ENCODE measurements around the gene TRMT10B. TPM values are rescaled to one million over a fixed set of nuclear protein-coding genes. Genes with fewer than 3 reads are reported as not detected.
"Not testable (repeated sequence)": the region's sequence is repeated elsewhere in the genome, so short reads cannot be mapped to it uniquely, and the experiment has no call there.

TRMT10B gene
- total RNA-seq, 2 donors from 2014 or later: 7.8 to 19.6 TPM

DNA sequence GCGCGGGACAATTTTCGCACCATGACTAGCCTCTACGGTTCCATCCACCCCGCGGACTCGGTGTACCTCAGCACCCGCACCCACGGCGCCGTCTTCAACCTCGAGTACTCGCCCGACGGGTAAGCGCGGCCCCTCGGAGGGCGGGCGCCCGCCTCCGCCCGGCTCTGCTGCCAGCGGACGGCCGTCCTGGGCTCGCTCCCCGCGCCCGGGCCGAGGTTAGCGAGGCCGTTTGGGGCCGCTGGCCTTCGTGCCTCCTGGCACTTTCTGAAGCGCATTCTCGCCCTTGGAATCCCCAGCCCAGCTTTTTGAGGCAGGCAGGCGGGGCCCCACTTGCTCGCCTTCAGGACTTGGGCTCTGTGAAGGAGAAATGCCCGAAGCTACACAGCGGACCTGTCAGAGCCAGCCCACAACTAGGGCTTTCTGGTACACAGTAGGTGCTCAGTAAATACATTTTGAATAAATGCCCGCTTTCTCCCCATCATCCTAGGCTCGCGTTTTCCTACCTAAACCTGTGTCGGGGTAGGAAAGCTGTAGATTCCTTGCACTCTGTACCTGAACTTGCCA is 47.8 kb downstream of the TRMT10B start:
- Histone ChIP-seq H3K9me3 (no peaks in the 10 kb centered on the region), H3K27ac (peak overlapping the region; percentile 82 to 86), H3K4me3 (peak overlapping the region; percentile 82 to 93), H3K4me1 (replicated peaks) (peaks cover 3% of the 10 kb centered on the region), H3K27me3 (replicated peaks; ENCODE audit: insufficient read depth) (no peaks in the 10 kb centered on the region), H3K36me3 (no peaks in the 10 kb centered on the region)
- DNase-seq (ENCODE audit: low spot score): peak; percentile 7
- intact Hi-C loops (cut with DNase I): no loop called here
- no peak for TF ChIP-seq POLR2A (IDR thresholded peaks at IDR 0.05)
- TF ChIP-seq, protein P1, sequence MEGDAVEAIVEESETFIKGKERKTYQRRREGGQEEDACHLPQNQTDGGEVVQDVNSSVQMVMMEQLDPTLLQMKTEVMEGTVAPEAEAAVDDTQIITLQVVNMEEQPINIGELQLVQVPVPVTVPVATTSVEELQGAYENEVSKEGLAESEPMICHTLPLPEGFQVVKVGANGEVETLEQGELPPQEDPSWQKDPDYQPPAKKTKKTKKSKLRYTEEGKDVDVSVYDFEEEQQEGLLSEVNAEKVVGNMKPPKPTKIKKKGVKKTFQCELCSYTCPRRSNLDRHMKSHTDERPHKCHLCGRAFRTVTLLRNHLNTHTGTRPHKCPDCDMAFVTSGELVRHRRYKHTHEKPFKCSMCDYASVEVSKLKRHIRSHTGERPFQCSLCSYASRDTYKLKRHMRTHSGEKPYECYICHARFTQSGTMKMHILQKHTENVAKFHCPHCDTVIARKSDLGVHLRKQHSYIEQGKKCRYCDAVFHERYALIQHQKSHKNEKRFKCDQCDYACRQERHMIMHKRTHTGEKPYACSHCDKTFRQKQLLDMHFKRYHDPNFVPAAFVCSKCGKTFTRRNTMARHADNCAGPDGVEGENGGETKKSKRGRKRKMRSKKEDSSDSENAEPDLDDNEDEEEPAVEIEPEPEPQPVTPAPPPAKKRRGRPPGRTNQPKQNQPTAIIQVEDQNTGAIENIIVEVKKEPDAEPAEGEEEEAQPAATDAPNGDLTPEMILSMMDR (IDR thresholded peaks at IDR 0.05): no peak
- 1% methylated on average over 40 of the region's 45 CpGs for WGBS

DNA sequence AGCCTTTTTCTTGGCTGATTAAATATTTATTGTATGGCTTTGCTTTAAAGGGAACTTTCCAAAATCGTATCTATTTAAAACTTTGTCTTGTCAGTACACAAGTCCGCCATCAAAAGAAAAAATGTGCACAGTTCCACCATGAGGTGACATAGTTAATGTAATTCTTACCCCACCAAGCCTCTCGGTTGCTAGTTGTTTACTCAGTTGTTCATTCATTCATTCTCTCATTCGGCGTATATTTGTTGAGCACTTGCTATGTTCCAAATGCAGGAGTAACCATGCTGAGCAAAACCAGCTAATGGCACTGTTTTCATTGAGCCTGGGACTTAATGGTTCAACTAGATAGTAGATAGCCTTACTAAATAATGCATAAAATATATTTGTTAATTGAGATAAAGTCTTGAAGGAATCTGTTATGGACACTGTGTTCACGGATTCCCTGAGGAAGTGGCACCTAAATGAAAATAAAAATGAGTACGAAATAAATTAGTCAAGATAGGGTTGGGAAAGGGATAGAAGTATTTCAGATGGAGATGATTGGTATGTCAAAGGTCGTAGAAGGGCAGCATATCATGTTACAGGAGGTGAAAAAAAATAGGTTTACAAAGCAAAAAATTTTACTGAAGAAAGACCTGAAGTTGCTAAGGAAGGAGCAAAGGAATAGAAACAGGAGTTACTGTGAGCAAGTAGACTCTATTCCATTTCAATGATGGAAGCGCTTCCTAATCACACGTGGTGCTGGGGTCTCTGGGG is 48.5 kb downstream of the TRMT10B start:
- H3K9me3 ChIP-seq: no peaks in the 10 kb centered on the region
- H3K4me1 ChIP-seq (replicated peaks): peaks cover 3% of the 10 kb centered on the region
- peak overlapping the region; percentile 82 to 93 for H3K4me3 ChIP-seq
- H3K27ac ChIP-seq: no peak overlapping the region
- 50% methylated on average over 10 of the region's 10 CpGs for WGBS
- intact Hi-C loops (cut with DNase I): no loop called here
- H3K27me3 ChIP-seq (replicated peaks; ENCODE audit: insufficient read depth): no peaks in the 10 kb centered on the region
- no peak for DNase-seq (ENCODE audit: low spot score)
- no peaks in the 10 kb centered on the region for H3K36me3 ChIP-seq
- TF ChIP-seq, protein P1 (IDR thresholded peaks at IDR 0.05): no peak
- TF ChIP-seq POLR2AphosphoS5 (IDR thresholded peaks at IDR 0.05) (no peak), POLR2A (IDR thresholded peaks at IDR 0.05) (no peak)

DNA sequence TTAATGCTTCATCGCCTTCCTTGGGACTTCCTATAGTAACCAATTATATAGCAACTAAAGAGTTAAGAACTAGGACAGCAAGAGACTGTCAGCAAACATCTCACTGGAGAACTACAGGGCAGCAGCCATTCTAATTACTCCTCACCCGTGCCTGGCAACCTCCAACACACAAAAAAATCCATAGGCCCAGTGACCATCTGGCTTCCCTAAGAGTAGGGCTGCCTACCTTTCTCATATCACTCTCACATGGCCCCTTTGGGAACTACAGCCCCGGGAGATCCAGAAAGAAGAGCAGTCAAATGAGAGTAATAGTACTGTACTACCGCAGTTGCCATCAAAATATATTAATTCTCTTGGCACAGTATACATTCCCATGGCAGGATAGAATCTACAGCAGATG is 52.7 kb downstream of the TRMT10B start:
- Histone ChIP-seq H3K27me3 (replicated peaks; ENCODE audit: insufficient read depth) (no peaks in the 10 kb centered on the region), H3K27ac (no peak overlapping the region), H3K36me3 (no peaks in the 10 kb centered on the region), H3K4me1 (replicated peaks) (peaks cover 3% of the 10 kb centered on the region), H3K4me3 (no peak overlapping the region), H3K9me3 (no peaks in the 10 kb centered on the region)
- 70% methylated on average over 4 of the region's 4 CpGs for WGBS
- TF ChIP-seq, protein P1 (IDR thresholded peaks at IDR 0.05): no peak
- no peak for TF ChIP-seq POLR2A (IDR thresholded peaks at IDR 0.05)
- TF ChIP-seq POLR2AphosphoS5 (IDR thresholded peaks at IDR 0.05): no peak
- DNase-seq (ENCODE audit: low spot score): no peak
- intact Hi-C loops (cut with DNase I): no loop called here

DNA sequence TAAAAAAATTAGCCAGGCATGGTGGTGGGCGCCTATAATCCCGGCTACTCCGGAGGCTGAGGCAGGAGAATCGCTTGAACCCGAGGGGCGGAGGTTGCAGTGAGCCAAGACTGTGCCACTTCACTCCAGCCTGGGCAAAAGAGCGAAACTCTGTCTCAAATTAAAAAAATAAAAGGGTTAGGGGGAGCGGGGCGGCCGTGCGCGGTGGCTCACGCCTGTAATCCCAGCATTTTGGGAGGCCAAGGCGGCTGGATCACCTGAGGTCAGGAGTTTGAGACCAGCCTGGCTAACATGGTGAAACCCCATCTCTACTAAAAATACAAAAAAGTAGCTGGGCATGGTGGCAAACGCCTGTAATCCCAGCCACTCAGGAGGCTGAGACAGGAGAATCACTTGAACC is 56.1 kb downstream of the TRMT10B start:
- DNase-seq (ENCODE audit: low spot score); H3K27me3 ChIP-seq (replicated peaks; ENCODE audit: insufficient read depth); H3K36me3 ChIP-seq; H3K4me1 ChIP-seq (replicated peaks); H3K4me3 ChIP-seq; intact Hi-C loops (cut with DNase I); H3K27ac ChIP-seq; H3K9me3 ChIP-seq: not testable (repeated sequence)
- 96% methylated on average over 15 of the region's 15 CpGs for WGBS

DNA sequence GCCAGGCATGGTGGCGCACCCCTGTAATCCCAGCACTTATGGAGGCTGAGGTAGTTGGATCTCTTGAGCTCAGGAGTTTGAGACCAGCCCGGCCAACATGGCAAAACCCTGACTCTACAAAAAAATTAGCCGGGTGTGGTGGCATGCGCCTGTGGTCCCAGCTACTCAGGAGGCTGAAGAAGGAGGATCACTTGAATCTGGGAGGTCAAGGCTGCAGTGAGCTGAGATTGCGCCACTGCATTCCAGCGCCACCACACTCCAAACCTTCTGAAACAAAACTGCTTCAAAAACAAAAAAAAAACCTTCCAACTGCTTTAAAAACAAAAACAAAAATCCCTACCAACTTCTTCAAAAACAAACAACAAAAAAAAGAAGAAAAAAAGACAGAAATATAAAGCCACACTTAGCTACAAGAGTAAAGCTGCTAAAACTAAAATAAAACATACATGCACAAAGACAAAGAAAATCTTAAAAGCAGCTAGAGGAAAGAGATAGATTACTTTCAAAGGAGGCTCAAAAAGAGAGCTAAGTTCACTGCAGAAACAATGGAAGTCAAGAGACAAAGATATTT is 58.4 kb downstream of the TRMT10B start:
- Histone ChIP-seq H3K36me3 (no peaks in the 10 kb centered on the region), H3K4me3 (no peak overlapping the region), H3K27me3 (replicated peaks; ENCODE audit: insufficient read depth) (no peaks in the 10 kb centered on the region), H3K4me1 (replicated peaks) (no peaks in the 10 kb centered on the region), H3K27ac (no peak overlapping the region), H3K9me3 (no peaks in the 10 kb centered on the region)
- 93% methylated on average over 6 of the region's 6 CpGs for WGBS
- intact Hi-C loops (cut with DNase I): no loop called here
- TF ChIP-seq POLR2A (IDR thresholded peaks at IDR 0.05) (no peak), POLR2AphosphoS5 (IDR thresholded peaks at IDR 0.05) (no peak)
- TF ChIP-seq, protein P1 (IDR thresholded peaks at IDR 0.05): no peak
- no peak for DNase-seq (ENCODE audit: low spot score)
